ENCODE measurements around the gene CCNY.
A peak's percentile ranks its signal among the peaks of the same experiment; 100 is the strongest.

Gene CCNY

DNA sequence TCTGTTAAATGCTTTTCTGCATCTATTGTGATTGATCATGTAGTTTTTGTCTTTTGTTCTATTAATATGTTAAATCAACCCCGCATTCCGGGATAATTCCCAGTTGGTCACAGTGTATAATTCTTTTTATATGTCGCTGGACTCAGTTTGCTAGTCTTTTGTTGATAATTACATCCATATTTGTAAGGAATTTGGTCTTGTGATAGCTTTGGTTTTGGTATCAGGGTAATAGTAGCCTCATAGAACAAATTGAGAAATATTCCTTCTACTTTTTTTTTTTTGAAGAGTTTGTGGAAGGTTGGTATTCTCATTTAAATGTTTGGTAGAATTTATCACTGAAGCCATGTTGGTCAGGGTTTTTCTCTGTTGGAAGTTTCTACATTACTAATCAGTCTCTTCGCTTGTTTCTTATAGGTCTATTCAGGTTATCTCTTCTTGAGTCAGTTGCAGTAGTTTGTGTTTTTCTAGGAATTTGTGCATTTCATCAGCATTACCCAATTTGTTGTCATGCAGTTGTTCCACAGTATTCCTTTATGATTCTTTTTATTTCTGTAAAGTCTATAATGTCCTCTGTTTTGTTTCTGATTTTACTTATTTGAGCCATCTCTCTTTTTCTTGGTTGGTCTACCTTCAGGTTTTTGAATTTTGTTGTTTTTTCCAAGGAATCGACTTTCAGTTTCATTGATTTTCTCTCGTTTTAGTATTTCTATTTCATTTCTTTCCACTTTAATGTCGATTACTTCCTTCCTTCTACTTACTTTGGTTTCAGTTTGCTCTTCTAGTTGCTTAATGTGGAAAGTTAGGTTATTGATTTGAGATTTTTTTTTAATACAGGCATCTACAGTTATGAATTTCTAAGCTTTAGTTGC is 204.2 kb downstream of the CCNY start:
- peaks cover 8% of the 10 kb centered on the region; the same call in 1 of the 2 replicates for H3K4me1 ChIP-seq
- H3K4me3 ChIP-seq = no peak overlapping the region
- H3K36me3 ChIP-seq (replicated peaks) = peaks cover 3% of the 10 kb centered on the region
- DNase-seq (ENCODE audit: low spot score in 2 of 2) = peak in 1 of 2 experiments; percentile 60
- peaks cover 4% of the 10 kb centered on the region; the same call in 1 of the 2 replicates for H3K9me3 ChIP-seq
- no peaks in the 10 kb centered on the region for H3K27me3 ChIP-seq (ENCODE audit: low read depth)
- in situ Hi-C loops (cut with MboI; ENCODE audit: low sequenced_read_pairs) = no loop called here

DNA sequence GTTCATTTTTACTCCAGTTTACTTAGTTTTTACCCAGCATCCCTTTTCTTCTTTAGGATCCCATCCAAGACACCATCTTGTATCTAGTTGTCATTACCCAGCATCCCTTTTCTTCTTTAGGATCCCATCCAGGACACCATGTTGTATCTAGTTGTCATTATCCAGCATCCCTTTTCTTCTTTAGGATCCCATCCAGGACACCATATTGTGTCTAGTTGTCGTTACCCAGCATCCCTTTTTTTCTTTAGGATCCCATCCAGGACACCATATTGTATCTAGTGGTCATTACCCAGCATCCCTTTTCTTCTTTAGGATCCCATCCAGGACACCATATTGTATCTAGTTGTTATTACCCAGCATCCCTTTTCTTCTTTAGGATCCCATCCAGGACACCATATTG is 205.4 kb downstream of the CCNY start:
- in situ Hi-C loops (cut with MboI; ENCODE audit: low sequenced_read_pairs) = no loop called here
- H3K9me3 ChIP-seq = peaks cover 4% of the 10 kb centered on the region; the same call in 1 of the 2 replicates
- H3K4me3 ChIP-seq = no peak overlapping the region
- no peak for DNase-seq (ENCODE audit: low spot score in 2 of 2)
- no peaks in the 10 kb centered on the region for H3K27me3 ChIP-seq (ENCODE audit: low read depth)
- H3K4me1 ChIP-seq = peaks cover 12% of the 10 kb centered on the region
- H3K36me3 ChIP-seq (replicated peaks) = peaks cover 3% of the 10 kb centered on the region

DNA sequence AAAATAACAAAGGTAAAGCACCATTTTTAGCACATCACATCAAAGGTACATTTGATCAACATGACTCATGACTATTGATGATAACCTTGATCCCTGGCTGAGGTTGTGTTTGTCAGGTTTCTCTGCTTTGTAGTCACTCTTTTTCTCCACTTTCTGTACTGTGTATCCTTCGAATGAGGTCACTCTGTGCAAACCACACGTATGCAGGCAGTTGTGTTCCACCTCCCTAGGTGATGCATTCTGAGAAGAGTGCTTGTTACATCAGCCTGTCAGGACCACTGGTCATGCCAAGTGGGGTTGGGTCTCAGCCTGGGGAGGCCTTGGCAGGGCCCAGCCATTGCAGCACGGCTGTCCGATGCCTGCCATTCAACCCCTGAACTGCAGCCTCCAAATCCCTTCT is 206.0 kb downstream of the CCNY start:
- in situ Hi-C loops (cut with MboI; ENCODE audit: low sequenced_read_pairs) = no loop called here
- no peak overlapping the region for H3K4me3 ChIP-seq
- peaks cover 3% of the 10 kb centered on the region for H3K36me3 ChIP-seq (replicated peaks)
- no peak for DNase-seq (ENCODE audit: low spot score in 2 of 2)
- peaks cover 12% of the 10 kb centered on the region for H3K4me1 ChIP-seq
- H3K27me3 ChIP-seq (ENCODE audit: low read depth) = no peaks in the 10 kb centered on the region
- 0 out of 2 replicates have a peak, but pooled peaks cover 4% of the 10 kb centered on the region for H3K9me3 ChIP-seq

- no peak for DNase-seq (ENCODE audit: low spot score in 2 of 2)
- in situ Hi-C loops (cut with MboI; ENCODE audit: low sequenced_read_pairs) = no loop called here
- Histone ChIP-seq H3K36me3 (replicated peaks) (peaks cover 3% of the 10 kb centered on the region), H3K27me3 (ENCODE audit: low read depth) (no peaks in the 10 kb centered on the region), H3K4me1 (peaks cover 16% of the 10 kb centered on the region), H3K9me3 (no peaks in the 10 kb centered on the region), H3K4me3 (no peak overlapping the region)
Measured at GRCh38 chr10:35545079-35545657, 208.9 kb downstream of the CCNY start.

DNA sequence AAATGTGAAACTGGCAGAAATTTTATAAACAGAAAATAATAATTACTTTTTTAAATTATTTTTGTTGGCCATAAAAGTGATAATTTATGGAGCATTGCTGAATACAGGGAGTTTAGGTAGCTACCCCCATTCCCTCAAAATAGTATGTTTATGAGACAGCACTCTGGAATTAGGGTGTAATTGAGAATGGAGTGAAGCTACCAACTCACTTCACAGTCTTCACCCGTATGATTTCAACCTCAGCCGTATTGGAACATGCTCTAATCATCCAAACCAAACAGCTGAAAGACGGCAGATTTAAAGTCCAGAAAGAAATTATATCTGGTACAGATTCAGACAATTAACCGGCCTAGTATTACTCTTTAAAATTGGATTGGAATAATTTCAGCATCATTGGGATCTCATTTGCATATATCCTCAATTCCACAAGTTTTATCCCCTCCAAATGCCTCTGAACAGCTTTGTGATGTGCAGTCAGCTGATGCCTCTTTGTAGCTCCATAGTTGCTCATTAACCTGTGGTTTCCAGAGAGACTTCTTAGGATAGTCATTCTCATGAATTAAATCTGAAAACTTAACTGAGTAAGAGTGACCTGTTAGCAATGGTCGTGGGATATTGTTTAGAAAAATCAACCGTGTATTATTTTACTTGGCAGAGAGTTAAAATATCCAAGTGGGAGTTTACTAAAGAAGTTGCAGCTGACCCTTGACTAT is 209.7 kb downstream of the CCNY start:
- H3K27me3 ChIP-seq (ENCODE audit: low read depth) = no peaks in the 10 kb centered on the region
- H3K4me1 ChIP-seq = peaks cover 16% of the 10 kb centered on the region
- H3K4me3 ChIP-seq = no peak overlapping the region
- peaks cover 3% of the 10 kb centered on the region for H3K36me3 ChIP-seq (replicated peaks)
- DNase-seq (ENCODE audit: low spot score in 2 of 2) = no peak
- in situ Hi-C loops (cut with MboI; ENCODE audit: low sequenced_read_pairs) = no loop called here
- no peaks in the 10 kb centered on the region for H3K9me3 ChIP-seq

- Histone ChIP-seq H3K9me3 (no peaks in the 10 kb centered on the region), H3K36me3 (replicated peaks) (peaks cover 3% of the 10 kb centered on the region), H3K4me1 (peaks cover 16% of the 10 kb centered on the region), H3K4me3 (no peak overlapping the region), H3K27me3 (ENCODE audit: low read depth) (no peaks in the 10 kb centered on the region)
- peak; percentile 77 to 95 for DNase-seq (ENCODE audit: low spot score in 2 of 2)
- in situ Hi-C loops (cut with MboI; ENCODE audit: low sequenced_read_pairs) = no loop called here
Measured at GRCh38 chr10:35546824-35547225, 210.5 kb downstream of the CCNY start.

- H3K4me3 ChIP-seq = no peak overlapping the region
- DNase-seq (ENCODE audit: low spot score in 2 of 2) = no peak
- in situ Hi-C loops (cut with MboI; ENCODE audit: low sequenced_read_pairs) = no loop called here
- no peaks in the 10 kb centered on the region for H3K9me3 ChIP-seq
- no peaks in the 10 kb centered on the region for H3K36me3 ChIP-seq (replicated peaks)
- H3K27me3 ChIP-seq (ENCODE audit: low read depth) = no peaks in the 10 kb centered on the region
- H3K4me1 ChIP-seq = no peaks in the 10 kb centered on the region
Measured at GRCh38 chr10:35552650-35553342, 216.5 kb downstream of the CCNY start.

- H3K27me3 ChIP-seq (ENCODE audit: low read depth) = no peaks in the 10 kb centered on the region
- in situ Hi-C loops (cut with MboI; ENCODE audit: low sequenced_read_pairs) = no loop called here
- no peaks in the 10 kb centered on the region for H3K4me1 ChIP-seq
- no peak for DNase-seq (ENCODE audit: low spot score in 2 of 2)
- no peak overlapping the region for H3K4me3 ChIP-seq
- H3K36me3 ChIP-seq (replicated peaks) = no peaks in the 10 kb centered on the region
- no peaks in the 10 kb centered on the region for H3K9me3 ChIP-seq
Measured at GRCh38 chr10:35554036-35554435, 217.7 kb downstream of the CCNY start.

DNA sequence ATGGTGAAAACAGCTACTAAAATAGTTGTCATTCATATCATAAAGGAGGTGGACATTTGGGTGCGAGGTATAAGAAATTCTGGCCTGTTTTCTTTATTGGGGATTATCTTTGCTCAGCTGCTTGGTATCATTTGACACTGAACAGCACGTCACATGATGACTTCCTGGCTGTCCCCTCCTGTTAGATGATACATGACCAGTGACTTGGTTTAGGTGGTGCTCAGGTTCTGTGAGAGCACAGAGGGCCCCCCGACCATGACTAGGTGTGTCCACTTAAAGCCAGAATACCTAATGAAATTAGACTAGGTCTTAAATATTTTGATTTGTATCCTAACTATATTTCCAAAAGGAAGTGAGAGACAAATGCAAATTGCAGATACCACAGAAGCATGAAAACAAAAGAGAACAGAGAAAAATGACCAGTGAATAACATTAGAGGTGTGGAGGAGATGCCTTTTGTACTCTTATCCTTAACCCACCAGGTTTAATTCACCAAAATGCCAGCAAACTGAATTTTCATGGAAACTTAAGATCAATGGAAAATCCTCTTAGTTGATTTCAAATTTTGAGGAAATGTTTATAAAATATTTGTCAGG is 218.2 kb downstream of the CCNY start:
- no peaks in the 10 kb centered on the region for H3K36me3 ChIP-seq (replicated peaks)
- no peaks in the 10 kb centered on the region for H3K9me3 ChIP-seq
- H3K4me3 ChIP-seq = no peak overlapping the region
- in situ Hi-C loops (cut with MboI; ENCODE audit: low sequenced_read_pairs) = no loop called here
- H3K4me1 ChIP-seq = no peaks in the 10 kb centered on the region
- no peaks in the 10 kb centered on the region for H3K27me3 ChIP-seq (ENCODE audit: low read depth)
- DNase-seq (ENCODE audit: low spot score in 2 of 2) = no peak

DNA sequence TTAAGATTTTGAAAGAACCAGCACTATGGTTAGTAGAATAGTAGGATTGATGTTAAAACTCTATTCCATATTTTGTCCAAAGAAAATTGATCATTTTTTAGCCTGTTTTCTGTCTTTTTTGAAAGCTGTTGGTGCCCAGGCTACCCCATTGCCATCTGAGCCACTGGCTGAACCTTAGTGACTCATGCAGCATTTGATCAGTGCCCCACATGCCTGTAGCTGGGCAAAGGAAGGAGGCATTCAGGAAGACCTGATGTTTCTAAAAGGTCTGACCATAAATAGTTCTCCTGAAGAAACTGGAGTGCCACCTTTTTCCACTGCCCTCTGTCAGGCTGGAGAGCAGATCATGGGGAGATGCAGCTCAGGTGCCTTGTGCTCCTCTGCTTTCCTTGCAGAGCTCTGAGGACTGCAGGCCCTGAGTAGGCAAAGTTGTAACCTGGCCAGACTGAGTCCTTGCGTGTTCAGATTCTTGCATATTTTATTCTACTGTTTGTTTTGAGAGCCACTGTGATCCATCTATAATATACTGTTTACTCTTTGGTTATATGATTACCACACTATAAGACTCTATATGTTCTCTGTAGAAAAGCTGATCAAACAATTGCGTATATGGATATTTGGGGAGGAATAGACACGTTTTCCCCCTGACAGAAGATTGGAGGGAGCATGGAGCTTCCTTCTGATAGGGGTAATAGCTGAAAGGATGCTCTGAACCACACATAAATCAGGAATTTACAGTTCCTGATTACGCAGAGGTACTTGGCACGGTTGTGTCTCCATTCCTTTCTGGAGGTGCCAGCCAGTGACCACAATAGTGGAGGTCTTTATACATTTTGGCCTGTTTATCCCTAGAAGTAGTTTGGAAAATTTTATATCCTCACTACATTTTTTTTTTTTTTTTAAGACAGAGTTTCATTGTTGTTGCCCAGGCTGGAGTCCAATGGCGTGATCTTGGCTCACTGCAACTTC is 219.9 kb downstream of the CCNY start:
- in situ Hi-C loops (cut with MboI; ENCODE audit: low sequenced_read_pairs) = no loop called here
- DNase-seq (ENCODE audit: low spot score in 2 of 2) = no peak
- H3K27me3 ChIP-seq (ENCODE audit: low read depth) = no peaks in the 10 kb centered on the region
- H3K4me1 ChIP-seq = no peaks in the 10 kb centered on the region
- no peaks in the 10 kb centered on the region for H3K36me3 ChIP-seq (replicated peaks)
- H3K9me3 ChIP-seq = no peaks in the 10 kb centered on the region
- no peak overlapping the region for H3K4me3 ChIP-seq

DNA sequence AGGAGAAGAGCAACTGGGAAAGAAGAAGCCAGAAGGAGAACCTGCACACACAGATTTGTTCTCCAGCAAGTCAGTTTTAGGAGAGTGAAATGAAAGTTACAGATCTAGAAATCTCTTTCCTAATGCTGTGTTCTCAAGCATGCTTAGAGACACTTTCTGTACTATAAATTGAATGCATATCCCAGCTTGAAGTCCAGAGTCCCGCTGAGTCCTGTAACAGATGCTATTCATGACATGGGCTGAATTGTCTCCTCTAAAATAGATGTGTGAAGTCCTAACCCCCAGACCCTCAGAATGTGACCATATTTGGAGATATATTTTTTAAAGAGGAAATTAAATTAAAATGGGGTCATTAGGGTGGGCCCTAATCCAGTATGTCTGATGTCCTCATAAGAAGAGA is 222.0 kb downstream of the CCNY start:
- H3K27me3 ChIP-seq (ENCODE audit: low read depth) = no peaks in the 10 kb centered on the region
- DNase-seq (ENCODE audit: low spot score in 2 of 2) = no peak
- in situ Hi-C loops (cut with MboI; ENCODE audit: low sequenced_read_pairs) = no loop called here

GRCh38 chr10:35559416-35559815 is 223.1 kb downstream of the CCNY start:
- Histone ChIP-seq H3K9me3 (no peaks in the 10 kb centered on the region), H3K4me3 (no peak overlapping the region), H3K27me3 (ENCODE audit: low read depth) (no peaks in the 10 kb centered on the region), H3K4me1 (no peaks in the 10 kb centered on the region), H3K36me3 (replicated peaks) (no peaks in the 10 kb centered on the region)
- in situ Hi-C loops (cut with MboI; ENCODE audit: low sequenced_read_pairs) = no loop called here
- no peak for DNase-seq (ENCODE audit: low spot score in 2 of 2)

More for the DNA sequence above, 222.0 kb downstream of the CCNY start:
- H3K4me3 ChIP-seq = no peak overlapping the region
- no peaks in the 10 kb centered on the region for H3K9me3 ChIP-seq
- no peaks in the 10 kb centered on the region for H3K36me3 ChIP-seq (replicated peaks)
- no peaks in the 10 kb centered on the region for H3K4me1 ChIP-seq

All from HAP-1 (cell line).